A673 (cell line): ENCODE measurements around the gene NDST1. TPM values are rescaled to one million over a fixed set of nuclear protein-coding genes. Genes with fewer than 3 reads are reported as not detected.

Source experiments
- BruUV-seq: library from RNA; stranded (reverse); fragments of 400-500 nt; replicated peaks from 2 replicates; lab custom pipeline; 2021; lab: Mats Ljungman, UMichigan
- CTCF ChIA-PET: fragments of 300-600 bp; sonication (Branson Sonifier 250); formaldehyde crosslinking; loops from one replicate; lab custom pipeline; 2022; ENCODE audit warnings: antibody characterized with exemption; lab: Charles Lee
- POLR2A ChIA-PET: fragments of 300-600 bp; sonication (Branson Sonifier 250); formaldehyde crosslinking; loops from one replicate; lab custom pipeline; 2022; ENCODE audit warnings: antibody characterized with exemption; ENCODE audit not compliant: low non-redundant PET; lab: Charles Lee
- DNase-seq: peaks from one replicate; pipeline ENCODE4 v3.0.0-alpha.2; 2015; ENCODE audit warnings: low spot score
- H3K27ac ChIP-seq: fragments of 200-600 bp; sonication (generic); 2 replicates; pipeline ENCODE4 v1.5.1; 2016; ENCODE audit warnings: mixed run types, low read depth, mild to moderate bottlenecking, mixed read lengths, antibody characterized with exemption, low read length; ENCODE audit not compliant: poor library complexity, severe bottlenecking
- H3K27me3 ChIP-seq: fragments of 200-600 bp; sonication (generic); replicated peaks from 2 replicates; pipeline ENCODE4 v1.6.1; 2017; ENCODE audit warnings: mixed run types, low read depth, mild to moderate bottlenecking, mixed read lengths, antibody characterized with exemption, low read length; ENCODE audit not compliant: insufficient read depth, poor library complexity
- H3K36me3 ChIP-seq: fragments of 200-600 bp; sonication (generic); 2 replicates; pipeline ENCODE4 v1.6.1; 2016; ENCODE audit warnings: mixed run types, mild to moderate bottlenecking, mixed read lengths, antibody characterized with exemption, low read length; ENCODE audit not compliant: insufficient read depth, poor library complexity, severe bottlenecking
- H3K4me1 ChIP-seq: fragments of 200-600 bp; sonication (generic); 2 replicates; pipeline ENCODE4 v1.6.1; 2017; ENCODE audit warnings: mixed run types, mild to moderate bottlenecking, mixed read lengths, antibody characterized with exemption, low read length; ENCODE audit not compliant: insufficient read depth, poor library complexity, severe bottlenecking
- H3K4me3 ChIP-seq: fragments of 200-600 bp; sonication (generic); 2 replicates; pipeline ENCODE4 v1.5.1; 2016; ENCODE audit warnings: low read depth, mixed run types, mild to moderate bottlenecking, mixed read lengths, low read length; ENCODE audit not compliant: poor library complexity, severe bottlenecking
- H3K9me3 ChIP-seq: fragments of 200-600 bp; sonication (generic); 2 replicates; pipeline ENCODE4 v1.6.1; 2016; ENCODE audit warnings: mixed run types, low read depth, mild to moderate bottlenecking, mixed read lengths, antibody characterized with exemption, low read length; ENCODE audit not compliant: poor library complexity, severe bottlenecking
- EZH2 ChIP-seq: fragments of 200-600 bp; sonication (generic); IDR thresholded peaks from 2 replicates; pipeline ENCODE4 v1.6.1; 2017; ENCODE audit warnings: borderline replicate concordance, low read depth, mild to moderate bottlenecking, mixed read lengths, antibody characterized with exemption, low read length; ENCODE audit not compliant: poor library complexity, severe bottlenecking
- intact Hi-C: fragments of 100-400 bp; cut with micrococcal nuclease; formaldehyde crosslinking; loops from one replicate; pipeline ENCODE4 v1.10.0; 2022; ENCODE audit not compliant: unreplicated experiment
- total RNA-seq: library from RNA; stranded (reverse); gene quantifications from 2 replicates; pipeline ENCODE4 v1.2.3, GENCODE V29; 2021
- TF ChIP-seq, protein P1 (sequence below): fragments of 300-800, 200-600 bp; sonication (generic); conservative IDR thresholded peaks from 2 replicates; pipeline ENCODE4 v1.5.1; 2017; ENCODE audit warnings: low read depth, mild to moderate bottlenecking, antibody characterized with exemption, low read length, moderate library complexity, mixed read lengths

The NDST1 gene
- total RNA-seq, 1 experiment from 2014 or later, result 44.0 TPM

DNA sequence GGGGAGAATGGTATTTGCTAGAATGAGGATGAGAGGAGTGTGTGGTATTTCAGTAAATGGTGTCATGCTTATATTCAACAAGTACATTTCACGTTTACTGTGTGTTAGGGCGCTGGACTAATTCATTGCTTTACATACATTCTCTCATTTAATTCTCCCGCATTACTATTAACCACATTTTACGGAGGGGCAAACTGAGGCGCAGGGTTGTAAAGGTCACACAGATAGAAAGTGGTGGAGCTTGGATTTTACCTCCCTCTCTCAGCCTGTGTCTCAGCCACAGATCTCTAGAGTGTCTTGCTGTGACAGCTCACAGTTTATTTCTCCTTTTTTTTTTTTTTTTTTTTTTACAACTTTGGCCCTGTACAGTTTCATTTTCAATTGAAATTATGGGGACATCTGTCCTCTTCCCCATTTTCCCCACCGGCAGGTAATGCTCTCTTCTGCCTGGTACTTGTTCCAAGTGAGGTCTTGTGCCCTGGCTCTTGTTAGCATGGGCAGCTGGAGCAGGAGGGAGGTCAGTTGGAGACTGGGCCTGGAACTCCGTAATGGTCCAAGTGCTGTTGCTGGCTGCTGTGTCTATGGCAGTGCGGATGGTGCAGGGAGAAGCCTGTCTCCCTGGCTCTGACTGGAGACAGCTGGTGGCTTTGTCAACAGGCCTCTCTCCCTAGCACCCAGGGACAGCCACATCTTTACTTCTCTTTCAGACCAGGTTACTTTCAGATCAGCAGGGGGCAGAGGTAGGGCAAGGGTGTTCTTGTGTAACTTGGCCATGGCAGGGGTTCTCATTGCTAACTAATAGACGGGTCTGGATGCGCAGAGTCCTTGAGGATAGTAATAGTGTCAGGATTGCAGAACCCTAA, 20.5 kb upstream of the NDST1 start:
- TSS peak; percentile 32 for BruUV-seq
- Histone ChIP-seq H3K9me3 (no peaks in the 10 kb centered on the region), H3K4me3 (peak overlapping the region; percentile 73), H3K27ac (peak overlapping the region; percentile 88), H3K27me3 (no peaks in the 10 kb centered on the region), H3K4me1 (peaks cover 40% of the 10 kb centered on the region), H3K36me3 (no peaks in the 10 kb centered on the region)
- POLR2A ChIA-PET, result interaction anchor here (0.6 kb wide), 1 partner anchor 655 kb away, joined by 15 read pairs; no protein-coding TSS in a partner anchor
- intact Hi-C loops, result loop anchor here (5.0 kb wide), 1 partner anchor 35 kb away; no protein-coding TSS in a partner anchor
- DNase-seq, result no peak
- CTCF ChIA-PET, result interaction anchor here (0.6 kb wide), 2 partner anchors 21 to 47 kb away, joined by 3 to 5 read pairs; no protein-coding TSS in a partner anchor
- TF ChIP-seq, protein P1, sequence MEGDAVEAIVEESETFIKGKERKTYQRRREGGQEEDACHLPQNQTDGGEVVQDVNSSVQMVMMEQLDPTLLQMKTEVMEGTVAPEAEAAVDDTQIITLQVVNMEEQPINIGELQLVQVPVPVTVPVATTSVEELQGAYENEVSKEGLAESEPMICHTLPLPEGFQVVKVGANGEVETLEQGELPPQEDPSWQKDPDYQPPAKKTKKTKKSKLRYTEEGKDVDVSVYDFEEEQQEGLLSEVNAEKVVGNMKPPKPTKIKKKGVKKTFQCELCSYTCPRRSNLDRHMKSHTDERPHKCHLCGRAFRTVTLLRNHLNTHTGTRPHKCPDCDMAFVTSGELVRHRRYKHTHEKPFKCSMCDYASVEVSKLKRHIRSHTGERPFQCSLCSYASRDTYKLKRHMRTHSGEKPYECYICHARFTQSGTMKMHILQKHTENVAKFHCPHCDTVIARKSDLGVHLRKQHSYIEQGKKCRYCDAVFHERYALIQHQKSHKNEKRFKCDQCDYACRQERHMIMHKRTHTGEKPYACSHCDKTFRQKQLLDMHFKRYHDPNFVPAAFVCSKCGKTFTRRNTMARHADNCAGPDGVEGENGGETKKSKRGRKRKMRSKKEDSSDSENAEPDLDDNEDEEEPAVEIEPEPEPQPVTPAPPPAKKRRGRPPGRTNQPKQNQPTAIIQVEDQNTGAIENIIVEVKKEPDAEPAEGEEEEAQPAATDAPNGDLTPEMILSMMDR, result no peak
- TF ChIP-seq EZH2, result no peak

DNA sequence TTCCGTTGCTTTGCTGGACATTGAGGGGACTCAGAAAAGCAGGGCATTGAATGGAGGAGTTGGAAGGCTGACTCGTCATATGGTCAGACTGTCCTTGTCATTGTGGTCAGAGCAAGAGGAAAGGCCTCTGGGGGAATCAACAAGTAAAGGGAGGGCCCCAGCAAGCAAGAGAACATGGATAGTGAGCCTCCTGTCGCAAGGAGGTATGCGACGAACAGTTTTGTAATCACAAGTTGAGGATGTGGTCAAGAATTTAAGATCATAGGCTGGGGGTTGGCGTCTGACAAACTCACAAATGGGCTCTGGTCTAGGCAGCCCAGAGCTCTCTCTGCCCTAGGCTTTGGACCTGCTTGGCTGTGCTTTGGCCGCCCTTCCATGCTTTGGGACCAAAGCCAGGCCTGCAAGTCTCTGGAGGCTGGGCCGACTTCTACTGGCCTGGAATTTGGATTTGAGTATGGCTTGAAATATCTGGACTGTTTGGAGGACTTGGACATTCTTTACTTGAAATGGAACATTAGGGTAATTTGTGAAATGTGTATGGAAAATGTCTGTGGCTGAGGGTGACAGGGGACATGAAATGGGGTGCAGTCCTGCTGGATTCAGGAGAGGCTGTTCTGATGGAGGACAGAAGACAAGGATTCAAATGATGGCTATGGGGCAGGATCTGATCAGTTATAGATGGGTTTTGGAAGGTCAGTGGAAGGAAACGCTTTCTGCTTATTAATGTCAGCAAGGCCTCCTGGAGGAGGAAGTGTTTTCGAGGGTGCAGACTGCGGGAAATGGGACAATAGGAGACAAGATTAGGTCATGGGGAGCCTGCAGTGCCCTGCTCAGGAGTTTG, 19.2 kb upstream of the NDST1 start:
- ChIA-PET POLR2A (no interaction called here), CTCF (interaction anchor here (0.5 kb wide), 1 partner anchor 13 kb away, joined by 3 read pairs; no protein-coding TSS in a partner anchor)
- Histone ChIP-seq H3K27me3 (no peaks in the 10 kb centered on the region), H3K36me3 (no peaks in the 10 kb centered on the region), H3K9me3 (no peaks in the 10 kb centered on the region), H3K27ac (no peak overlapping the region), H3K4me3 (no peak overlapping the region), H3K4me1 (peaks cover 40% of the 10 kb centered on the region)
- DNase-seq, result no peak
- no TSS peak for BruUV-seq
- intact Hi-C loops, result loop anchor here (5.0 kb wide), 1 partner anchor 34 kb away; no protein-coding TSS in a partner anchor
- TF ChIP-seq, protein P1, result no peak
- no peak for TF ChIP-seq EZH2
